Activated CD4-positive, alpha-beta T cell treated with anti-CD3 and anti-CD28 coated beads, Interleukin-2, amount 50 U/mL, for 1 hour (primary cell): ENCODE measurements around the gene GNL1.

ENCODE experiments used
- DNase-seq: peaks from one replicate; pipeline ENCODE4 v3.0.0-alpha.2; 2020

The GNL1 gene

DNA sequence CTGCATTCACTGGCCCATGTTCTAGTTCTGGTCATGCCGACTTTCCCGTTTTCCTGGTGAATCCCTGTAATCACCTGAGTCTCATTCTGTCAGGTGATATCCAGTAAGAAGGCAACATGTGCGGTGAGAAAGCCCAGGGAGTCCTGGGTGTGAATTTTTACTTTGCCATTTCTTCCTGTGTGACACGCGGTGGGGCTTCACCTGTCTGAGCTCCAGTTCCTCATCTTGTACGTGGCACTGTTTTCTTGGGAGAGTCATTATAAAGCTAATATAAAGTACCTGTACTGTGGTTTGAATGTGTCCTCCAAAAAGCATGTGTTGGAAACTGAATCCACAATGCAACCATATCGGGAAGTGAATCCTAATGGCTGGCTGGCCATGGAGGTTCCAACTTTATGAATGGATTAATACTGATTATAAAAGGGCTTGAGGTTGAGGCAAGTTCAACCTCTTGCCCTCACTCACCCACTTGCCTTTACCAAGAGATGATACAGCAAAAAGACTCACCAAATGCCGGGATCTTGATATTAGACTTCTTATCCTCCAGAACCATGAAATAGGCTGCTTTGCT lies 61.9 kb downstream of the GNL1 start:
- no peak for DNase-seq

DNA sequence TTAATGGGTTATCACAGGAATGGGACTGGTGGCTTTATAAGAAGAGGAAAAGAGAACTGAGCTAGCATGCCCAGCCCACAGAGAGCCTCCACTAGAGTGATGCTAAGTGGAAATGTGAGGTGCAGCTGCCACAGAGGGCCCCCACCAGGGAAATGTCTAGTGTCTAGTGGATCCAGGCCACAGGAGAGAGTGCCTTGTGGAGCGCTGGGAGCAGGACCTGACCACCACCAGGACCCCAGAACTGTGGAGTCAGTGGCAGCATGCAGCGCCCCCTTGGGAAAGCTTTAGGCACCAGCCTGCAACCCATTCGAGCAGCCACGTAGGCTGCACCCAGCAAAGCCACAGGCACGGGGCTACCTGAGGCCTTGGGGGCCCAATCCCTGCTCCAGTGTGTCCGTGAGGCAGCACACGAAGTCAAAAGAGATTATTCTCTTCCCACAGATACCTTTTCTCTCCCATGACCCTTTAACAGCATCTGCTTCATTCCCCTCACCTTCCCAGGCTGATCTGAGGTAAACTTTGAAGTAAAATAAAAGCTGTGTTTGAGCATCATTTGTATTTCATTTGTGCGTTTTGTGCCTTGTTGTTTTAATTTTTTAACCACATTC lies 62.5 kb downstream of the GNL1 start:
- no peak for DNase-seq

DNA sequence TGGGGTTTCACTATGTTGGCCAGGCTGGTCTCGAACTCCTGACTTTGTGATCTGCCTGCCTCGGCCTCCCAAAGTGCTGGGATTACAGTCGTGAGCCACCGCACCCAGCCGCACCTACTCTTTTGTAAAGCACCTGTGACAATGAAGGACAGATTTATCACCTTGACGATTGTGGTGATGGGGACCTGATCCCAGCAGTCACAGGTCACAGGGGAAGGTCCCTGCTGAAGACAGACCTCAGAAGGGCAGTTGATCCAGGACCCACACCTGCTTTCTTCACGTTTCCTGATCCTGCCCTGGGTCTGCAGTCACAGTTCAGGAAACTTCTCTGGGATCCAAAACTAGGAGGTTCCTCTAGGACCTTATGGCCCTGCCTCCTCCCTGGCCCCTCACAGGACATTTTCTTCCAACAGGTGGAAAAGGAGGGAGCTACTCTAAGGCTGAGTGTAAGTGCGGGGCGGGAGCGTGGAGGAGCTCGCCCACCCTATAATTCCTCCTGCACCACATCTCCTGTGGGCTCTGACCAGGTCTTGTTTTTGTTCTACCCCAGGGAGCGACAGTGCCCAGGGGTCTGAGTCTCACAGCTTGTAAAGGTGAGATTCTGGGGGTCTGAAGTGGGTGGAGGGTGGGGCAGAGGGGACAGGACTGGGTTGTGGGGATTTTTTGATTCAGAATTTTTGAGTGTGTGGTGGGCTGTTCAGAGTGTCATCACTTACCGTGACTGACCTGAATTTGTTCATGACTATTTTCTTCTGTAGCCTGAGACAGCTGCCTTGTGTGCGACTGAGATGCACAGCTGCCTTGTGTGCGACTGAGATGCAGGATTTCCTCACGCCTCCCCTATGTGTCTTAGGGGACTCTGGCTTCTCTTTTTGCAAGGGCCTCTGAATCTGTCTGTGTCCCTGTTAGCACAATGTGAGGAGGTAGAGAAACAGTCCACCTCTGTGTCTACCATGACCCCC lies 64.0 kb downstream of the GNL1 start:
- no peak for DNase-seq
